ENCODE data around the gene MYL11.

The MYL11 gene

GRCh38 chr16:30397056-30397455, 22.5 kb downstream of the MYL11 start:
- DNase-seq: no peak

DNA sequence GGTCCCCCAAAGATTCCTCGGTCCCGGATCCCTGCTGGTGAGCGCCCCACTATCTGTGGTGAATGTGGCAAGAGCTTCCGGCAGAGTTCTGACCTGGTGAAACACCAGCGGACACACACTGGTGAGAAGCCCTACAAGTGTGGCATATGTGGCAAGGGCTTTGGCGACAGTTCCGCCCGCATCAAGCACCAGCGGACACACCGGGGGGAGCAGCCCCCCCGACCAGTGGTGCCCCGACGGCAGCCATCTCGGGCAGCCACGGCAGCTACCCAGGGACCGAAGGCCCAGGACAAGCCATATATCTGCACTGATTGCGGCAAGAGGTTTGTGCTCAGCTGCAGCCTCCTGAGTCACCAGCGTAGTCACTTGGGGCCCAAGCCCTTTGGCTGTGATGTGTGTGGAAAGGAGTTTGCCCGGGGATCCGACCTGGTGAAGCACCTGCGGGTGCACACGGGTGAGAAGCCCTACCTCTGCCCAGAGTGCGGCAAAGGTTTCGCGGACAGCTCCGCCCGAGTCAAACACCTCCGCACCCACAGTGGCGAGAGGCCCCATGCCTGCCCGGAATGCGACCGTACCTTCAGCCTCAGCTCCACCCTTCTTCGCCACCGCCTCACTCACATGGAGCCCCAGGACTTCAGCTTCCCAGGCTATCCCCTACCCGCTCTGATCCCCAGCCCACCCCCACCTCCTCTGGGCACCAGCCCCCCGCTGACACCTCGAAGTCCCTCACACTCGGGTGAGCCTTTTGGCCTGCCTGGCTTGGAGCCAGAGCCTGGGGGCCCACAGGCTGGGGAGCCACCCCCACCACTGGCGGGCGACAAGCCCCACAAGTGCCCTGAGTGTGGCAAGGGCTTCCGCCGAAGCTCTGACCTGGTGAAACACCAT, 23.4 kb downstream of the MYL11 start:
- no peak for DNase-seq

DNA sequence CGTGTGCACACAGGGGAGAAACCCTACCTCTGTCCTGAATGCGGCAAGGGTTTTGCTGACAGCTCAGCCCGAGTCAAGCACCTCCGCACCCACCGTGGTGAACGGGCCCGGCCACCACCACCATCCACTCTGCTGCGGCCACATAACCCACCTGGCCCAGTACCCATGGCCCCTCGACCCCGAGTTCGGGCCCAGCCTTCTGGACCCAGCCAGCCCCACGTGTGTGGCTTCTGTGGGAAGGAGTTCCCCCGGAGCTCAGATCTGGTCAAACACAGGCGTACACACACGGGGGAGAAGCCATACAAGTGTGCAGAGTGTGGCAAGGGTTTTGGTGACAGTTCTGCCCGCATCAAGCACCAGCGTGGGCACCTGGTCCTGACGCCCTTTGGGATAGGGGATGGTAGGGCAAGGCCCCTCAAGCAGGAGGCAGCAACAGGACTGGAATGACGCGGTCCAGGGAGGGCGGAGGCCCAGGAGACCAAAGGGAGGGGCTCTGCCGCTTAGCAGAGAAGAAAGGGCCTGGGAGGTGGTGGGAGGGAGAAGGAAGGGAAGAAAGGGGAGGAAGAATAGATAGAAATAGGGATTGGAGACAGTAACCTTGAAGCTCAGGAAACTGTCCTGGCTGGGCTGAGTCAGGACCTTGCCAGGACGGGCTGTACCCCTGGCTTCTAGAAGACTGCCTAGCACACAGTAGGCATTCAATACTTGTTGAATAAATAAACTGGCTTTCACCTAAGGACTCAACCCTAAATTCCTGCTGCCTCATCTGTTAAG, 24.2 kb downstream of the MYL11 start:
- DNase-seq: no peak

GRCh38 chr16:30399435-30400186, 25.0 kb downstream of the MYL11 start:
- DNase-seq: no peak

- DNase-seq: no peak
These were observed 27.3 kb downstream of the MYL11 start for GRCh38 chr16:30401768-30402425.

DNA sequence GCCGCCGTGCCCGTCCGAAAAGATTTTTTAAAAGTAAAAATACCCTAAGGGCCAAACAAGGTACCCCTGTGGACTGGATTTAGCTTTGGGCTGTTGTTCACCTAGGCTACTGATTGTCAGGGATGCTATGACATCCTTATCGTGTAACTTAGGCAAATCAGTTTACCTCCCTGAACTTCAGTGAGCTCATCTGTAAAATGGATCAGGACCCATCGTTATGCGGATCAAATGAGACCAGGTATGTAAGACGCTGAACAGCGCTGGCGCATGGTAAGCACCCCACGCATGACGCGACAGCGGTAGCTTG, 32.1 kb downstream of the MYL11 start:
- no peak for DNase-seq

GRCh38 chr16:30407102-30407803, 32.7 kb downstream of the MYL11 start, which contains the start of gene ZNF771:
TSS of gene ZNF771 (plus strand) at chr16:30407606. CDS start at chr16:30408054, 448 bp downstream.
- peak; percentile 98 for DNase-seq

GRCh38 chr16:30407804-30408534, 33.4 kb downstream of the MYL11 start:
- DNase-seq: no peak

- peak; percentile 93 for DNase-seq
These were observed 34.8 kb downstream of the MYL11 start for GRCh38 chr16:30409125-30410060.

GRCh38 chr16:30413112-30413806, 38.7 kb downstream of the MYL11 start:
- no peak for DNase-seq

DNA sequence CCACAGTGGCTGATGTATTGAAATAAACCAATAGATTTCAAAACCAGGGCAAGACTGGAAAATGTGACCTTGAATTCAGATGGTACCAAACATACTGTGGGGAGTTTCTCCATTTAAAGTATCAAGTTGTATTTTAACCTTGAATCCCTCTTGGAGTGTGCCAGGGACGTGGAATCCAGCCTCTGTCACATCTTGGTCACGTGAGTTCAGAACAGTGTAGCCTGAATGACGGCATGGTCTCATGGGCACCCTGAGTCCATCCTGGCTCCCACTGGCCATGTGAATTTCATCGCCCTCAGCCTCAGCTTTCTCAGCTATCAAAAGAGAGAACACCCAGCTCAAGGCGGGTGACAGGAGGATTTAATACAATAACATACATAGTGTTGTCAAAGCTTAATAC, 39.6 kb downstream of the MYL11 start:
- DNase-seq: no peak

- no peak for DNase-seq
These were observed 41.5 kb downstream of the MYL11 start for GRCh38 chr16:30416047-30416603.

- peak; percentile 37 for DNase-seq
These were observed 42.3 kb downstream of the MYL11 start for GRCh38 chr16:30416624-30417528.

DNA sequence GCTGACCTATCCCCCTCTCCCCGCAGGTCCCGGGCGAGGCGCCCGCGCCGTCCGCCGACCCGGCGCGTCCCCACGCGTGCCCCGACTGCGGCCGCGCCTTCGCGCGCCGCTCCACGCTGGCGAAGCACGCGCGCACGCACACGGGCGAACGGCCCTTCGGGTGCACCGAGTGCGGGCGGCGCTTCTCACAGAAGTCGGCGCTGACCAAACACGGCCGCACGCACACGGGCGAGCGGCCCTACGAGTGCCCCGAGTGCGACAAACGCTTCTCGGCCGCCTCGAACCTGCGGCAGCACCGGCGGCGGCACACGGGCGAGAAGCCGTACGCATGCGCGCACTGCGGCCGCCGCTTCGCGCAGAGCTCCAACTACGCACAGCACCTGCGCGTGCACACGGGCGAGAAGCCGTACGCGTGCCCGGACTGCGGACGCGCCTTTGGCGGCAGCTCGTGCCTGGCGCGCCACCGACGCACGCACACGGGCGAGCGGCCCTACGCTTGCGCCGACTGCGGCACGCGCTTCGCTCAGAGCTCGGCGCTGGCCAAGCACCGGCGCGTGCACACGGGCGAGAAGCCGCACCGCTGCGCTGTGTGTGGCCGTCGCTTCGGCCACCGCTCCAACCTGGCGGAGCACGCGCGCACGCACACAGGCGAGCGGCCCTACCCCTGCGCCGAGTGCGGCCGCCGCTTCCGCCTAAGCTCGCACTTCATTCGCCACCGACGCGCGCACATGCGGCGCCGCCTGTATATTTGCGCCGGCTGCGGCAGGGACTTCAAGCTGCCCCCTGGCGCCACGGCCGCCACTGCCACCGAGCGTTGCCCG, 43.1 kb downstream of the MYL11 start:
- peak; percentile 91 for DNase-seq

DNA sequence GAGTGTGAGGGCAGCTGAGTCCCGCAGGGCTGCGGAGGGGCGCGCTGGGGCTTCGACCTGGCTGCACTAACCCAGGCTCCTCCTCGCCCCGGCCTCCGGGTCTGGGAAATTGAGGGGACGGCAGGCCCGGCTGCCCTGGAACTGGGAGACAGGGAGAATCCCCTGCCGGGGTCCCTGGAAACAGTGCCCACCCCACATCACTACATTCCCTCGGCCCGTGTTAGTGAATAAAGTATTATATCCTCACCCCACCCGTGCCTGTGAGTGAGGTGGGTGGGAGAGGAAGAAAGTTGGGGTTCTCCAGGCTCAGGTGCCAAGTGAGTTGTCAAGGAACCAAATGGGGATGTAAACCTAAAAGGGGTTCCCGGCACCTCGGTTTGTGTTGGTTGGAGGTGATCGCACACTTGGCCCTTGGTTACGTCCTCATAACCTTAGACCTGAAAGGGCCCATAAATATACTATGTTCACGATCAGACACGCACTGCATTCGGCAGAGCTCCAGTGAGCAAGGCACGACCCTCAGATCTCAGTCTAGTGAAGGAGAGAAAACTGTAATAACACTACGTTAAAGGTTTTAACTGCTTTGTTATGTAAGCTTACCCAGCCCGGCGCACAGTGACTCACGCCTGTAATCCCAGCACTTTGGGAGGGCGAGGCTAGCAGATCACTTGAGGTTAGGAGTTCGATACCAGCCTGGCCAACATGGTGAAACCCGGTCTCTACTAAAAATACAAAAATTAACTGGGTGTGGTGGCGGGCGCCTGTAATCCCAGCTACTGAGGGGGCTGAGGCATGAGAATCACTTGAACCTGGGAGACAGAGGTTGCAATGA, 44.0 kb downstream of the MYL11 start:
- DNase-seq: no peak

- DNase-seq: no peak
These were observed 46.4 kb downstream of the MYL11 start for GRCh38 chr16:30421010-30421409.

All from stimulated activated CD4-positive, alpha-beta T cell treated with anti-CD3 and anti-CD28 coated beads, Interleukin-15, amount 100 ng/mL, for 24 hours (primary cell).